ENCODE measurements around the gene SELENOF. TPM values are rescaled to one million over a fixed set of nuclear protein-coding genes. Genes with fewer than 3 reads are reported as not detected.

SELENOF gene
- 272 and 321 TPM in 2 replicates for total RNA-seq (2014; rRNA removed; shearing (Covaris generic))

DNA sequence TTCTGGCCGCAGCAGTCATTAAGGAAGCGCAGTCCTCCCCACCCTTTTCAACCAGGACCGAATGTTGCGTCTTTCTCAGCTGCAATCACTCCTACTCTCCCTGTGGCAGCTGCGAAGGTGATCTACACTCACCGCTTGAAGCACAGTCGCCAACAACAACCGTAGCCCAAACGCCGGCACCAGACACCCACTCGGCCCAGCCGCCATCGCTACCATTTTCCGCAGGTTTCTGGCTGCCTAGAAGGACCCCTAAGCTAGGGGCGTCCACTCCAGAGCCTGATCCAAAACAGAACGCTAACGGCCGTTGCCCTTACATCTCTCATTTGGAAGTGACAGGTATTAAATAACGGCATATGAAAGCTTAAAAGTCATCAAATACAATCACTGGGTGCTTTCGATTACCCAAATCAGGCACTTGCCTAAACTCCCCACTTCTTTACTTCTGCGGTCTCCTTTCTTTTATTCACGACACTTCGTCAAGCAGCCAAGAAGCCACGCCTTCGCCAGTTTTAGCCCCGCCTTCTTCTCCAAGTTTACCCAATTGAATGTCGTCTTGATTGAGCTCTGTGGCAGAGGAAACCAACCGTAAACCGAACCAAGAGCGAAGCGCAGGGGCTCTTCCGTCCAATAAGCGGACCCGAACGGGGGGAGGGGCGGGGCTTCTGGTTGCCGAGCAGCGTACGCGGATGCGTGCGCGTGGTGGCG is at the start of gene SELENOF:
SELENOF (minus strand) TSS at position 231 of the 705 bp plus-strand sequence; CDS start at position 216, 15 bp downstream.
- peak; percentile 100 for DNase-seq (ENCODE audit: low read depth)

DNA sequence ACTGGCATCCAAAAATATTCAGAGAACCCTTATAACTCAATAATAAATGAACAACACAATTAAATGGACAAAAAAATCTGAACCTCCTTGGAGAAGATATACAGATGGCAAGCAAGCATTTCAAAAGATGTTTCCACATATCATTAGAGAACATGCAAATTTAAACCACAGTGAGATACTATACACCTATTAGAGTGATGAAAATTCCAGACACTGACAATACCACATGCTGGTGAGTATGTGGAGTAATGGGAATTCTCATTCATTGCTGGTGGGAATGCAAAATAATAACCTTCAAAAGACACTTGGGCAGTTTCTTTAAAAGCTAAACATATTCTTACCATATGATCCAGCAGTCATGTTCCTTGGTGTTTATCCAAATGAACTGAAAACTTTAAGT is 46.6 kb upstream of the SELENOF start:
- no peak for DNase-seq (ENCODE audit: low read depth)

DNA sequence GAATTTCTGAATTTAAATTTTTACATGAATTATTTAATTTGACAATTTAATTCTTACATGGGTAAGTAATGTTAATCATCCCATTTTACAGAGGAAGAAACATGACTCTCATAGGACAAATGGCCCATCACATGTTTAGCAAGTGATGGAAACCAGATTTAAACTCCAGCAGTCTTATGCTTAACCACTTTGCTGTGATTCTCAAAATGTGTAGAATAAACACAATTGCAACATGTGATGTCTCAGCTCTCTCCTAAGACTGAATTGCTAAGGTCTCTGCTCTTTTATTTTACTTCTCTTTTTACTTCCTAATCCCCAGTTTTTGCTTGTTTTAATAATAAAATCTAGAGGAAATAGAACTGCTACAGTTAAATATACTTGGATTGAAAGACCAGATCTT is 43.3 kb upstream of the SELENOF start:
- no peak for DNase-seq (ENCODE audit: low read depth)

DNA sequence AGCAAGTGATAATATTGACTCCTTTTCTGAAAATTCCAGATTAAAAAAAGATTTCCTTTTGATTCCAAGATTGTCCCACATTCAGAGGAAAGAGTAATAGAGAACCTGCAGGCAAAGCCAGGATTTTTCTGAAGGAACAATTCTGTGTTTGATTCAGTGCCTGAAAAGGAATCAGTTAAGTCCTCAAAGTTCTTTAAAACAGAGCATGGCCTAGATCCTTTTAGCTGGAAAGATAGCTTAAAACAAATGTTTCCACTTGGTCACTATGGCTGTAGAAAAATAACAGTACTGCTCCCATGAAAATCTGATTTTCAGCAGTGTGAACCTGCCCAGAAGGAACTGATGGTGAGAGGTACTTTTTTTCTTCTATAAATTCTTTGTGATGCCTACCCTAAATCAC is 42.3 kb upstream of the SELENOF start:
- DNase-seq (ENCODE audit: low read depth), result no peak

DNA sequence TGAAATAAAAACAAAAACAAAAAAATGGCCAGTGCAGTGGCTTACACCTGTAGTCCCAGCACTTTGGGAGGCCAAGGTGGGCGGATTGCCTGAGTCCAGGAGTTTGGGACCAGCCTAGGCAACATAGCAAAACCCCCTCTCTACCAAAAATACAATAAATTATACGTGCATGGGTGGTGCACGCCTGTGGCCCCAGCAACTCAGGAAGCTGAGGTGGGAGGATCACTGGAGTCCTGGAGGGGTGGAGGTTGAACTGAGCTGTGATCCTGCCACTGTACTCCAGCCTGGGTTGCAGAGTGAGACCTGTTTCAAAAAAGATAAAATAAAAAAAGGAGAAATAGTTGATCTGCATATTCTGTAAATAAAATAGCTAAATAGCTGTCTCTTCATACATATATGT is 41.8 kb upstream of the SELENOF start:
- DNase-seq (ENCODE audit: low read depth), result no peak

DNA sequence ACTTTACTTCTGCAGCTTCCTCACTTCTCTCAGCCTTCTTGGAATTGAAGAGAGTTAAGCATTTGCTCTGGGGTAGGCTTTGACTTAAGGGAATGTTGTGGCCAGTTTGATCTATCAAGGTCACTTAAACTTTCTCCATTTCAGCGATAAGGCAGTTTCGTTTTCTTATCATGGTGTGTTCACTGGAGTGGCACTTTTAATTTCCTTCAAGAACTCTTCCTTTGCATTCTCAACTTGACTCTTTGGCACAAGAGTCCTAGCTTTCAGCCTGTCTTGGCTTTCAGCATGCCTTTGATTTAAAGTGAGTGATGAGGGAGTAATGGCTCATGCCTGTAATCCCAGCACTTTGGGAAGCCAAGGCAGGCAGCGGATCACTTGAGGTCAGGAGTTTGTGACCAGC is 39.2 kb upstream of the SELENOF start:
- no peak for DNase-seq (ENCODE audit: low read depth)

DNA sequence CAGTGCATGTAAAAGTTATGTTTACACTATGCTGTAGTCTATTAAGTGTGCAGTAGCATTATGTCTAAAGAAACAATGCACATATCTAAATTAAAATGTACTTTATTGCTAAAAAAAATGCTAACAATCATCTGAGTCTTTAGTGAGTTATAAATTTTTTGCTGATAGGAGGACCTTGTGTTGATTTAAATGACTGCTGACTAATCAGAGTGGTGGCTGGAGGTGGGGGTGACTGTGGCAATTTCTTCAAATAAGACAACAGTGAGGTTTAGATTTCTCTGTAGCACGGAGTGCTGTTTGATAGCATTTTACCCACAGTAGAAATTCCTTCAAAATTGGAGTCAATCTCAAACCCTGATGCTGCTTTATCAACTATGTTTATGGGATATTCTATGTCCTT is 37.5 kb upstream of the SELENOF start:
- no peak for DNase-seq (ENCODE audit: low read depth)

DNA sequence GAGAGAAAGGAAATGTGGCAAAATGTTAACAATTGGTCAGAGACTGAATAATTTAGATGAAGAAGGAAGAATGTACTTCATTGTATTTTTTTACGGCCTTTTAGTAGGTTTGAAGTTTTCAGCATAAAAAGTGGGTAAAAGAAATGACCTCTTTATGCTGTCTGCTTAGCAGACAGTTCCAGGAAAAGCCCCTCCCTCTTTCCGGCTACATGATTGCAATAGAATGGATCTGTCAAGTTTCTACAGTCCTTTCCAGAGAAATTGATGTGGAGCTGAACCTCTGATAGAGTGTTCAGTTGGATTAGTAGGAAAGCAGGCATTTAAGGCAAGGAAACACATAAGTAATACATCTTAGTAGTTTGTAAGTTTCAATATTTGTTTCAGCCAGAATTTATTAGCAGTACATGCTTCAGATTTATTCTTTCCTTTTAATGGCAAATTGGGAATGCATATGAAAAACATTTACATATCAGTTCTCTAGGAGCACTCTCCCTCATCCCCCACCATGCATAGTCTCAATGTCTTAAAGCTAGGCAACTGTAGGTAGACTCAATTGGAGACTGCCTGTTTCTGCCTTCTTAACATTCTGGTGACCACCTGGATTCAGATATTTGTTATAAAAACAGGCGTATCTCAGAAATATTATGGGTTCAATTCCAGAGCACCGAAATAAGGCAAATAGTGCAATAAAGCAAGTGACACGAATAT is 36.9 kb upstream of the SELENOF start:
- DNase-seq (ENCODE audit: low read depth), result no peak

DNA sequence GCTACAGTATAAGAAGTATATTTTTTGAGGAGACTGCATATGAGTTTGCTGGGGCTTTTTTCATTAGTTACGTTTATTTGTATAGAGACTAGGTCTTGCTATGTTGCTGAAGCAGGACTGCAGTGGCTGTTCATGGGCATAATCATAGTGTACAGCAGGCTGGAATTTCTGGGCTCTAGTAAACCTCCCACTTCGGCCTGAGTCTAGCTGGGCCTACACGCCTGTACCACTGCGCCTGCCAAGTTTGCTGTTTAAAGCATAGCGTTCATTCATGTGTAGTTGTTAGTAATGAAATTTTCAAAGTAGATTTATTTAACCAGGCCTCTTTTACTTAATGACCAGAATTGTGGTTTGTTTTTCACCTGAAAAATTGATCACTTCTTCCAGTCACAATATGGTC is 34.3 kb upstream of the SELENOF start:
- DNase-seq (ENCODE audit: low read depth), result no peak

DNA sequence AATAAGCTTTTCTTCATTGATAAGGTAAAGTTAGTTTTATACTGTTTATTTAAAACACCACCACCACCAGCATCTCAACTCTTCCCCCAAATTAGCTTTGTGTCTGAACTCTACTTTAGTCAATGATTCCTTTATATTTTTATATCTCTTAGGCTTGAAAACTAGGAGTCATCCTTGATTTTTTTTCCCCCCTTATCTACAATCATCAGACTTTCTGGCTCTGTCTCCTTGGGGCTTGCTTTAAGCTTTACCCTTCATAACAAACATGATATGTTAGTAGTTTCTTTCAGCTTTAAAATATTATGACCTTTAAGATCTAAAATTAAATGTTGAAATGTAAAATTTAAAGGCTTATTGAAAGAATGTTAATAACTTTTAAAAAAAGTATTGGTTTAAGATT is 28.8 kb upstream of the SELENOF start:
- no peak for DNase-seq (ENCODE audit: low read depth)

DNA sequence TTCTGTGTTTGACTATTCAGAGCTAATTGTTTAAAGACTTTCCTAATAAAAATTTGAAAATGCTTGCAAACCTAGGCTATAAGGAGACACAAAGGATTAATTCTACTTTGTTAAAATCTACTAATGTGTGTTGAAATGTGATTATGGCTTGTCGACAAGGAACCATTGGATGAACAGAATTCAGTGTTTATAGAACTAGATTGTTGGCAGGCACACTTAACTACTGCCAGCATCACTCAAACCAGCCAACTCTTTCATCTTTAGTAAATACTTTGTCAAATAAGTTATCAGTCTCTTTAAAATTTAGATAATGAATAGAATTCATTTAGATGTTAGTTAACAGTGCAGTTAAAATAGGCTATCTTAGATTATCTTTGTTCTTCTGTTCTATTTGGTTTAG is 28.1 kb upstream of the SELENOF start:
- DNase-seq (ENCODE audit: low read depth), result no peak

DNA sequence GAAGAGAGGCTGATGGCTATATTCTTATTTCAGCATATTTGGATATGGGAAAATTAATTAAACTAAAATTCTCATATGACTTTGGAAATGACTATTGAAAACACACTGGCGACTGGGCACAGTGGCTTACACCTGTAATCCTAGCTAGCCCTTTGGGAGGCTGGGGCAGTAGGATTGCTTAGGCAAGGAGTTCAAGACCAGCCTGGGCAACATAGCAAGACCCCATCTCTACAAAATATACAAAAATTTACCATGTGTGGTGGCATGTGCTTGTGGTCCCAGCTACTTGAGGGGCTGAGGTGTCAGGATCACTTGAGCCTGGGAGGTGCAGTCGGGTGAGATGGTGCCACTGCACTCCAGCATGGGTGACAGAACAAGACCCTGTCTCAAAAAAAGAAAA is 26.7 kb upstream of the SELENOF start:
- no peak for DNase-seq (ENCODE audit: low read depth)

DNA sequence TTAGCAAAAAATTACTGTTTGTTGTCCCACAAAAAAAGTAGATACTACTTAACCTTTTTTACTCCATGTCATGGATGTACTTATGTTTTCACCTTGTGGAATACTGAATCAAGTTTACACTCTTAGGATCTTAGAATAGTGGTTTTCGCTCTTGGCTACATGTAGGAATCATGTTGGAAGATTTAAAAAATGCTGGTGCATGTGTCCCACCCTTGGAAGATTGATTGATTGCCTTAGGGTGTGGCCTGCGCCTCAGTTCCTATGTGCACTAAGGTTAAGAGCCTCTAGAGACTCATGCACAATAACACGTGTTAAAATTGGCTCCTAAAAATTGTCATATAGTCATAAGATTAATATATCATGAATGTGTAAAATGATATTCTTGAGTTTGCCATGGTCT is 25.5 kb upstream of the SELENOF start:
- DNase-seq (ENCODE audit: low read depth), result no peak

DNA sequence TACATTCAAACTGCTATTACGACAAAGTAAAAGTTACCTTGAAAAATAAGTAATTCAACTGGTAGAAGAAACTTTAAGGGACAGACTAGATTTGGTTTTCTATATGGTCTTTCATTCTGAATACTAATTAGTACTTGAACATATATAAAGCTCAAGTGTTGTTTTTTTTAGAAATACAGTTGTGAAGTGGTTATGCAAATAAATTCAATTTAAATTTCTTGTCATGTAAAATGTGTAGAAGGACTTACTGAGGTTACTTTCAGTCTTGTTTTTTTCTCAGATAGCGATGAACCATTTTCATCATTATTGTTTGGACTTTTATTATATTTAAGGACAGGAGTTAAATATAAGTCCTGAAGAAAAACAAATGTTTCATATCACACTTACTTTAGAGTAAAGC is 24.9 kb upstream of the SELENOF start:
- no peak for DNase-seq (ENCODE audit: low read depth)

DNA sequence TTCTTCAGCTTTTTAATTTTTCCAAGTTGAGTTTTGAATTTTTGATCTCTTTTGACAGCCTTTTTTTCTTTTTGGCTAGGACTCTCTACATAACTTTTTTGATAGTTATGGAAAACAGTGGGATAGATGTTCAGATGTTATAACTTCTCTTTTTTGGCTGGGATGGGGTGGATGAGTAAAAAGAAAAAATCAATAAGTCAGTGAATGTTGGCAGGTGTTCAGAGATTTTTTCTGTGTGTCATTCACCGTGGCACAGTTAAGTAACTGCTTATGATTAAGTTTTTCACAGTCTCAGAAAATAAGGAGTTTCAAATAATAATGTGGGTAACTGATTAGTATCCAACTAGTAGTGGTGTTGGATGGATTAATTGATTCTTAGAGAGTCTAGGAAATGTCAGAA is 24.5 kb upstream of the SELENOF start:
- no peak for DNase-seq (ENCODE audit: low read depth)

DNA sequence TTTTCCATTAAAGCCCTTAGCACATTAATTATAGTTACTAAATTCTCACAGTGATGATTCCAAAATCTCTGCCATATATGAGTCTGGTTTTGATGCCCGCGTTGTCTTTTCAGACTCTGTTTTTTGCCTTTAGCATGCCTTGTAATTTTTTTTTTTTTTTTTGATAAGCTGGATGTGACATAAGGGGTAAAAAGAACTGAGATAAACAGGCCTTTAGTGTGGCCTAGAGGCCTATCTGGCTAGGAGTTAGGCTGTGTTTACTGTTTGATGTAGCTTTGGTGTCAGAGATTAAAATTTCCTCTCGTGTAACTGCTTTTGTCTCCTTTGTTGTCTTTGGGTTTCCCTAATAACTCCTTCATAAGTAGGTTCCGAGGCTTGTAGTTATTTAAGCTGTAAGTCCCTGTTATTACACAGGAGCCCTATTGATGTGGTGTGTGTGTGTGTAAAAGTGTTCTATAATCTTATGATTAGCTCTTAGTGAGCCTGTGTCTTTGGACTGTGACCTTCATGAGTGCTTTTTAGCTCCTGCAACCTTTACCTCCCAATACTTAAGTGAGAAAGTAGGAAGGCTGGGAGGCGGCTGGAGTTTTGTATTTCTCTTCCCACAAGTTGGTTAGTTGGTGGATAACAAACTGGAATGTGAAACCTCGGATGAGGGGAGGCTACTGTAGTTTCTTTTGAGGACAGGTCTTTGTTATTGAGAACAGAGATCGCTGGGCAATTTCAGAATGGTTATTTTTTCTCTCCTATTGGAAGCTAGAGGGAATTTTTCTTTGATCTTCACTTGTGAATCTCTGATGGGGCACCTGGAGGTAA is 19.8 kb upstream of the SELENOF start:
- DNase-seq (ENCODE audit: low read depth), result no peak

DNA sequence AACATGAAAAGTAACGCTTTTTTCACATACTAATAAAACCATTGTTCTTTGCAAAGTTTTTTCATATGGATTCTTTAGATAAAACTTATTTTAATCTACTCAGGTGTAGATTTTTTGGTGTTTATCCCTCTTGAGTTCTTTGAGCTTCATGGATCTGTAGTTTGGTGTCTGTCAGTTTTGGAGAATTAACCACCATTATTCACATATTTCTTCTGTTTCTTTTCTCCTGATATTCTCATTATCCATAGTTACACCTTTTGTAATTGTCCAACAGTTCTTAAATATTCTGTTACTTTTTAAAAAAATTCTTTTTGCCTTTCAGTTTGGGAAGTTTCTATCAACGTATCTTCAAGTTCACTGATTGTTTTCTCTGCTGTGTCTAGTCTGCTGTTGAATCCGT is 19.1 kb upstream of the SELENOF start:
- no peak for DNase-seq (ENCODE audit: low read depth)

DNA sequence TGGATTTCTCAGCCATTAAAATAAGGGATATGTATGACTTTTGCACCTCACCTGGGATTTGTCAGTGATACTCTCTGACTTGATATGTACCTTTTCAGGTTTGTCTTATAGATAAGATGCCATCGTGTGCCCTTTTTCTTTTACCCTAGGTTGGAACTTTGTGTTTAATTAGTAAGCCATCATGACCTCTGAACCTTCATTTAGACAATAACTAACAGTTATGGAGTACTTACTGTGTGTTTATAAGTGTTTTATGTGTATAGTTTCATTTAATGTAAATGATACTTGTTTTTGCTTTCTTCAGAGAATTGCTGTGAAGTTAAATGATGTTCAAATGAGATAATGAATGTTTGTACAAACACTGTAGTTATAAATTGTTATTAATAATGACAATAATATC is 14.9 kb upstream of the SELENOF start:
- no peak for DNase-seq (ENCODE audit: low read depth)

DNA sequence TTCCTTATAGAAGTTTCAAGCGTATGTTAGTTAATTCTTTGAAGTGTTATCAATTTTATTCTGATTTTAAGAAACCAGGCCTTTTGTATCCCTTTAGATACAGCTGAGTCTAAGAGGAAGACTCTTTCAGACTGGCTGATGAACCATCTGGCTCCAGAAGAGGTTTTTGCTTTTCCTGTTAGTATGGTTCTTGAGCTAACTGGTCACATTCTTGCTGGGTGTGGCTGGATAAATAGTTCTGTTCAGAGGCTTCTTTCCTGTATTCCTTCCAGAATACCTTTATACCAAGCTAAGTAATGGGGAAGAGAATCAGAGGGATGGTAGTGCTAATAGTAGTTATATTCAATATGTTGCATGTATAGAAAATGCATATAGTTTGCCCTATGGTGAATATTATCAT is 13.0 kb upstream of the SELENOF start:
- DNase-seq (ENCODE audit: low read depth), result no peak

DNA sequence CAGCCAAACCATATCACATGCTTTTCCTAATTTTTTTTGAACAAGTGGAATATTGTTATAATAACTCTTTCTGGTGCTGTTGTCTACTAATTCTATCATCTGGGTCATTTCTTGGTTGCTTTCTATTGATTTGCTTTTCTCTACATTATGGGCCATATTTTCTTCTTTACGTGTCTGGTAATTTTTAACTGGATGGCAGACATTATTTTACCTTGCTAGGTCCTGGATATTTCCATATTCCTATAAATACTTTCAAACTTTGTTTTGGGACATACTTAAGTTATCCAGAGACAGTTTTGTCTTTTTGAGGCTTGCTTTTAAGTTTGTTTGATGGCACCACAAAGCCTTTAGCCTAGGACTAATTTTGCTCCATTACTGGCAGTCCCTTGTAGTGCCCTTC is 11.8 kb upstream of the SELENOF start:
- DNase-seq (ENCODE audit: low read depth), result no peak

DNA sequence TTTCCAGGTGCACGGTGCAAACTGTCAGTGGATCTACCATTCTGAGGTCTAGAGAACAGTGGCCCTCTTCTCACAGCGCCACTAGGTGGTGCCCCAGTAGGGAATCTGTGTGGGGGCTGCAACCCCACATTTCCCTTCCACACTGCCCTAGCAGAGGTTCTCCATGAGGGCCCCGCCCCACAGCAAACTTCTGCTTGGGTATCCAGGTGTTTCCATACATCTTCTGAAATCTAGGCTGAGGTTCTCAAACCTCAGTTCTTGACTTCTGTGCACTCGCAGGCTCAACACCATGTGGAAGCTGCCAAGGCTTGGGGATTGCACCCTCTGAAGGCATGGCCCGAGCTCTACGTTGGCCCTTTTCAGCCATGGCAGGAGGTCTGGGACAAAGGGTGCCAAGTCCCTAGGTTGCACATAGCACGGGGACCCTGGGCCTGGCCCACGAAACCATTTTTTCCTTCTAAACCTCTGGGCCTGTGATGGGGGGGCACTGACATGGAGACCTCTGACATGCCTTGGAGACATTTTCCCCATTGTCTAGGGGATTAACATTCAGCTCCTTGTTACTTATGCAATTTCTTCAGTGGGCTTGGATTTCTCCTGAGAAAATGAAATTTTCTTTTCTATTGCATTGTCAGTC is 10.5 kb upstream of the SELENOF start:
- no peak for DNase-seq (ENCODE audit: low read depth)

DNA sequence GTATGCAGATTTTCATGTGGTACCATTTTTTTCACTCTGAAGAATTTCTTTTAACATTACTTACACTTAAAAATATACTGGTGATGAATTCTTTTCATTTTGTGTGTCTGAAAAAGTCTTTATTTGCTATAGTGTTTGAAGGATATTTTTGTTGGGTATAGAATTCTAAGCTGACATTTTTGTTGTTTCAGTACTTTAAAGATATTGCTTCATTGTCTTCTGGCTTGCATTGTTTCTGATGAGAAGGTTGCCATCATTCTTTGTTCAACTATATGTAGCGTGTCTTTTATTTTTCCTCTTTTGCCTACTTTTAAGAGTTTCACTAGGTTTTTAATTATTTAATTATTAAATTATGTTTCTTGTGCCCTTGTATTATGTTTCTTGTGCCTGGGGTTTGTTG is 8.5 kb upstream of the SELENOF start:
- DNase-seq (ENCODE audit: low read depth), result no peak

Measured in RPMI7951 (cell line).